IPS-NIHi11 (cell line): Measurements from ENCODE around the gene H3-3A.

Source experiments
- DNase-seq: peaks from one replicate; pipeline ENCODE4 v3.0.0; 2012; ENCODE audit warnings: mixed read lengths, low spot score

Gene H3-3A

GRCh38 chr1:226062558-226063223, at the start of gene H3-3A:
H3-3A (plus strand) TSS chr1:226062716; CDS start chr1:226064352, 1,636 bp downstream.
- peak; percentile 90 for DNase-seq

- DNase-seq, result no peak
Measured at GRCh38 chr1:226017070-226017469, 45.4 kb upstream of the H3-3A start.

DNA sequence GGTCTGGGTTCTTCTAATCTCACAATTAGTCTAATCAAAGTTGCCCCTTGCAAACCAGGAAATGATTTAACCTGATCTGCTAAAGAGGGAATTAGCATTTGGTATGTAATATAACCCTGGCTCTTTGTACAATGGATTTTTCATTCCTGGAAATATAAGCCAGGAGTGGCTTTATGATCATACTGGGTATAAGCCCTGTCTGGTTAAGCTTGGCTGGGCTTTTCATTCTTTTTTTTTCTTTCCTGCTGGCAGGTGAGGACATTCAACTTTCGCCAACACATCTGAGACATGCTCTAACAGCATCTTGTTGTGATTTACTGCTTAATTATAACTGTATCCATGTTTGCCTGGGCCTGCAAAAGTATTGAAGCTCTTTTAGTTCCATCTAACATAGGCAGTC, 42.9 kb upstream of the H3-3A start:
- peak; percentile 47 for DNase-seq

DNA sequence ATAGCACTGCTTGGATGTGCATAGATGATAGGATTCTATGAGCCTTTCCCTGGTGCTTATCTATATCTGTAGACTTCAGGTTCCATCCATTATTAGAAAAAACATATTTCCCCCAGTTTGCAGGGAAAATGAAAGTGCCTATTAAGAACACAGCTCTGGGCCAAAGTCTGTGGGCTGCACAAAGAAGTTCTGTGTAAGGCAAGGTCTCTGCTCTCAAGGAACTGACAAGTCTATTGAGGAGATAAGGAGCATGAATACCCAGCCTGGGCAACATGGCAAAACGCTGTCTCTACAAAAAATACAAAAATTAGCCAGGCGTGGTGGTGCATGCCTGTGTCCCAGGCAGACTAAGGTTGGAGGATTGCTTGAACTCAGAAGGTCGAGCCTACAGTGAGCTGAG, 41.1 kb upstream of the H3-3A start:
- DNase-seq, result no peak

- no peak for DNase-seq
Measured at GRCh38 chr1:226021801-226022200, 40.7 kb upstream of the H3-3A start.

- DNase-seq, result no peak
Measured at GRCh38 chr1:226023735-226024134, 38.8 kb upstream of the H3-3A start.

GRCh38 chr1:226026833-226027232, 35.7 kb upstream of the H3-3A start:
- DNase-seq, result no peak

DNA sequence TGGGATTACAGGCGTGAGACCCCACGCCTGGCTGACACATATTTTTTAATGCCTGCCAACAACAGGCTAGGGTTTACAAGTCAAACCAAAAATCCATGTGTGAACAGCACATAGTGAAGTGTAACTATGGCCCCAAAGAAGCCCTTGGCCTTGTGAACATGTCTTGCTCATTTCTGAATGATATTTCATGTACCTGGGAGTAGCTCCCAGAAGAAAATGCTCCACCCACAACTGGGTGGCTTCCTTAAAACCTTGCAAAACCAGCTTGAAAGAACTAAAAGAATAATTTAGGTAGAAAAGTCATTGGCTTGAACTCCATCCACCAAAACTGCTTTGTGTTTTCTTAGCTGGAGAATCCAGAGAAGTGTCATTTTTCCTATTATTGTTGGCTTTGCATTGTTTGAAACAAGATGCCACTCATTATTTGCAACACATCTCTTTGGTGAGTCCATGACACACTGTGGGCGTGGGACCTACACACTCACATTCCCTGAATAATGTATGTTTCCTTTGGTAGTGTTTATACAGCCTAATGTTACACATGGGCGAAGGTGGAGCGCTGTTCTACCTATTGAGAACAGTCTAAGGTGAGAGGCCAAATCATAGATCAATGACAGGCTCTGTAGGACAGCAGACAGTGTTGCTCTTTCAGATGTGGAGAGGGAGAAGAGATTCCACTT, 34.8 kb upstream of the H3-3A start:
- DNase-seq, result no peak

- no peak for DNase-seq
Measured at GRCh38 chr1:226029093-226029496, 33.4 kb upstream of the H3-3A start.

DNA sequence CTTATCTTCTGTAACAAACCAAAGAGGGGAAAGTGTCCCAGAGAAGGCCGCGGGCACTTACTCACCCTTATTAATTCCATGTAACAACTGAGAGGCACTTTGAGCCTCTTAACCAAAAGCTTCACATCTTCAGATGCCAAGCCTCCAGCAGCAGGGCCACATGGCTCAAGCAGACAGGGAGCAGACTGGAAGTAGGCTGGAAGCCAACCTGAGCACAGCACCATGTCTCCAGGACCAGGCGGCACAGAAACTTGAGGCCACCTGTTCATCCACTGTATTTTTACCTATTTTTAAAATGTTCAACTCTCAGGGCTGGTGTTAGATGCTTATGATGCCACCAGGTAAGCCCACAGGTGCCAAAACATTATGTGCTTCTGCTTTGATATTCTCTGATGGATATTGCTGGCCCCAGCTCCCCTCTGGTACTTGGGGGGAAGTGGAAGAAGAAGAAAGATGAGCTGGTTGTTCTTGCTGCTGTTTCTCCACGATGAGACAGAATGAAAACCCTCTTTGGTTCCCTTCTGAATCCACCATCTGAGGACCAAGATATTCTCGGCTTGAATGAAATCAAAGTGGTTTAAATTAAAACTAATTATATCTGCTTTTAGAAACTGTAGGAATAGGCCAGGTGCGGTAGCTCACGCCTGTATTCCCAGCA, 32.8 kb upstream of the H3-3A start:
- DNase-seq, result no peak

- no peak for DNase-seq
Measured at GRCh38 chr1:226033582-226033981, 28.9 kb upstream of the H3-3A start.

- DNase-seq, result no peak
Measured at GRCh38 chr1:226033991-226034390, 28.5 kb upstream of the H3-3A start.

DNA sequence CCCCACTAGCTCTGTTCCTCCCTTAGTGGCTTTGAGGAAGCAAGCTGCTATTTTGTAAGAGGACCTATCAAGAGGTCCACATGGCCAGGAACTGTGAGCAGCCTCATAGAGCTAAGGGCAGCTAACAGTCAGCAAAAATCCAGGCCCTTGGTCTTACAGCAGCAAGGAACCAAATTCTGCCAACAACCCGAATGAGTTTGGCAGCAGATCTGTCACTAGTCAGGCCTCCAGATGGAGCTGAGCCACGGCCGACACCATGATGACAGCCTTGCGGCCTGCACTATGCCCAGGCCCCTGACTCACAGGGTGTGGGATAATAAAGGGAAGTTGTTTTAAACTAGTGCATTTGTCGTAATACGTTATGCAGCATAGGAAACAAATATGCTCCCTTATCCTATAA, 28.0 kb upstream of the H3-3A start:
- DNase-seq, result no peak

DNA sequence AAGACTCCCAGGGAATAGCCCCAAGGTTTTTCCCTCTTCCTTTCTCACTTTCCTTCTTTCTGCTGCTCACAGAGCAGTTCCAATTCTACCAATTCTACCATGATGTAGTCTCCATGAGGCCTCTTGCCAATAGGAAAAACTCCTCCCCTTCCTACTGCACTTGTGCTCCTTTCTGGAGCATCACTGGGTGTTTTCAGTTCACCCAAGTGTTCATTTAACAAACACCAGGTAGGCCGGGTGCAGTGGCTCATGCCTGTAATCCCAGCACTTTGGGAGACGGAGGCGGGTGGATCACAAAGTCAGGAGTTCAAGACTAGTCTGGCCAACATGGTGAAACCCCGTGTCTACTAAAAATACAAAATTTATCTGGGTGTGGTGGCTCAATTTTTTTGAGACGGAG, 26.6 kb upstream of the H3-3A start:
- no peak for DNase-seq

GRCh38 chr1:226038661-226039060, 23.9 kb upstream of the H3-3A start:
- DNase-seq, result no peak

GRCh38 chr1:226041419-226041818, 21.1 kb upstream of the H3-3A start:
- DNase-seq, result no peak

- no peak for DNase-seq
Measured at GRCh38 chr1:226044514-226045101, 17.9 kb upstream of the H3-3A start.

GRCh38 chr1:226046240-226046639, 16.3 kb upstream of the H3-3A start:
- DNase-seq, result no peak

DNA sequence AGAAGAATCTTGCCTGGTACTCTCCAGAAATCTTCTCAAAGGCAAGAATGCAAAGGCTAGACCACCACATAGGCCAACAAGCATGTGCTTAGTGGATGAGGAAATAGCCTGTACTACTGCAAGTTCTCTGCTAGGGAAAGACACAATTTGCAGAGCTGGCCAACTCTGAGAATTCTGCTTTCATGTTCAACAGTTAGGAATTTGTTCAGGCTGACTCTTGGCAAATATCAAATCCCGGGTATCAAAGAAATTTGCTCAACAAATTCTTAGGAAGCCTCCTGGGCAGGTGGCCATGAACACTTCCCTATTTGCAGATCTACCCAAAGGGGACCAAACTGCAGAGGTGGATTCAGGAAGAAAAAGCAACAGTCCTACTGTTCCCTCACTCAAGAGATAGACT, 15.0 kb upstream of the H3-3A start:
- no peak for DNase-seq

DNA sequence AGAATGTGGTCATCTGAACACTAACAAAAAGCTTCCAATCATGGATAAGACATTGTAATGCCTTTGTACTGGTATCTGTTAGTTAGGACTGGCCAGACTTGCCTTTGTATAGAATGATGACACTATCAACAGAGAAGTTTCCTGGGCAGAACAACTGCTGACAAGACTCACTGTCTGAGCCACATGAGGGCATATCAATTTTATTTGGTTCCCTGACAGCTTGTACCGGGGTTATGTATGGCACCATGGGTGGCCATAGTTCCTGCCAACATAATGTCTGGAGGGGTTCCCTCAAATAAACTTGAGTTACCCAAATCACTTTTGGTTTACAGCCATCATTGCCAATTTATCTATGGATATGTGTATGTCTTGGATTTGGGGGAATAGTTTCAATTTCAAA, 13.6 kb upstream of the H3-3A start:
- DNase-seq, result no peak

- no peak for DNase-seq
Measured at GRCh38 chr1:226050133-226050532, 12.4 kb upstream of the H3-3A start.

- DNase-seq, result no peak
Measured at GRCh38 chr1:226051365-226051764, 11.2 kb upstream of the H3-3A start.

- DNase-seq, result no peak
Measured at GRCh38 chr1:226052061-226052460, 10.5 kb upstream of the H3-3A start.
